Epithelial cell of prostate (primary cell): Measurements from ENCODE around the gene TAS2R40.
"Not testable (repeated sequence)": the region's sequence is repeated elsewhere in the genome, so short reads cannot be mapped to it uniquely, and the experiment has no call there.

Experiments
- DNase-seq: peaks from one replicate; pipeline ENCODE4 v3.0.0-alpha.2; 2011; ENCODE audit warnings: low read depth, low spot score
- H3K27ac ChIP-seq: fragments of 450-650 bp; 2 replicates; pipeline ENCODE4 v1.5.1; 2017; ENCODE audit warnings: mild to moderate bottlenecking

TAS2R40 gene

GRCh38 chr7:143221737-143222136 is at the start of gene TAS2R40:
TSS of gene TAS2R40 (plus strand) at chr7:143222037. CDS start at chr7:143222079, 42 bp downstream.
- DNase-seq = no peak
- H3K27ac ChIP-seq = no peak within 1 kb of the TSS

DNA sequence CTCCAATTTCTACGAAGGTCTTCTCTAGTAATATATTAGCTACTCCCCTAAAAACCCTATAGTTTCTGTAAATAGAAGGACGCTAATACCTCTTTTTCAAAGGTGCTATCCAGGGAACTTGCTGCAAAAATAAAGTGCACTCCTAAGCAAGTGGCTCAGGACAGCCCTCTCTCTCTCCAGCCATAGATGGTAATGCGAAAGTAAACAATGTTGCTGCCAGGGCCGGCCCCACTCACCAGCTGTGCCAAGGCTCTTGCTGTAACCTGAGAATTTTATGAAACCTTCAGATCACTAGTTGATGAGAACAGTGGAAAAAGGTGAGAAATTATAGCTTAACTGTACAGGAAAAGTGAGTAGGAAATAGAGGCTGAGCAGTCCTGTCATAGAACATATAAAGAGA is 49.5 kb upstream of the TAS2R40 start:
- peak; percentile 49 for DNase-seq
- no peak overlapping the region for H3K27ac ChIP-seq

GRCh38 chr7:143176128-143176527 is 45.7 kb upstream of the TAS2R40 start:
- DNase-seq = no peak
- no peak overlapping the region for H3K27ac ChIP-seq

DNA sequence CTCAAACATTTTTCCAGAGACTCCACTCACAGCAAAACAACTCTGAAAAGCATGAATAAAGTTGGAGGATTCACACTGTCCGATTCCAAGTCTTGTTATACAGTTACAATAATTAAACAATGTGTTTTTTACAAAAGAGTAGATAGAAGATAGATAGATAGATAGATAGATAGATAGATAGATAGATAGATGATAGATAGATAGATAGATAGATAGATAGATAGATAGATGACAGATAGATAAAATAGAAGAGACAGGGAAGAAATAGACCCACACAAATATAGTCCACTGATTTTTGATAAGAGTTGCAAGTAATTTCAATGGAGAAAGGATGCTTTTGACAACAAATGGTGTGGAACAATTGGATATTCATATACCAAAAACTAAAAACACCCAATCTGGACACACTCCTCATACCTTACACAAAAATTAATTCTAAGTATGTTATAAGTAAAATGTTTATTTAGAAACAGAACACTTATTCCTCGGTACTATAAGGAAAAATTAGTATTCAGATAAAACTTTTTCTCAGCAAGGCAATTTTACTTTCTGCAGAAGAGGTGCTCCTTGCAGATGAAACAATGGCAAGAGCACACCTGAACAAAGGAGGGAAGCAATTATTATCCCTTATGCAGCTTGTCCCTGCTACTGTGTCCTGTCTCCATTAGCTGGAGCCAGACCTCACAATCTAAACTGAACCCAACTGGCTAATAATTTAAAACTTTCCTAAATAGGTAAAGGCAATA is 44.3 kb upstream of the TAS2R40 start:
- DNase-seq = no peak
- H3K27ac ChIP-seq = no peak overlapping the region

GRCh38 chr7:143180771-143181170 is 41.1 kb upstream of the TAS2R40 start:
- not testable (repeated sequence) for DNase-seq, H3K27ac ChIP-seq

GRCh38 chr7:143181349-143181748 is 40.5 kb upstream of the TAS2R40 start:
- no peak for DNase-seq
- no peak overlapping the region for H3K27ac ChIP-seq

DNA sequence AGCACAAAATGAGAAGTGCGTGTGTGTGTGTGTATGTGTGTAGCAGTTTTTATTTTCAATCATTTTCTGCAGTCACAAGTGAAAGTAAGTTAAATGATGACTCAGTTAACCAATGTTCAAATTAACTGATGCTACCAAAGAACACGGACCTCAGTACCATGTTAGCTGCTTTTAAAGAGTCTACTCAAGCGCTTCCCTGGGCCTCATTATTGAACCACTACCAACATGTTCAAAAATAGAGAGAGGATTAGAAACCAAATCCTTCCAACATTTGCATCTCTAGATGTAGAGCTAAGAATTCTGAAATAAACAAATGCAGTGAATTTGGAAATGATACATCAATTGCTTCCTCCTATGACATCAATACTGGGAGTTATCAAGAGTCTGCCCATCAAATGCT is 38.8 kb upstream of the TAS2R40 start, which contains the start of gene TAS2R39:
Gene TAS2R39 (plus strand): TSS at position 396 of the 400 bp plus-strand sequence. CDS start 0 bp downstream, at position 396.
- no peak for DNase-seq
- no peak within 1 kb of the TSS for H3K27ac ChIP-seq

- no peak overlapping the region for H3K27ac ChIP-seq
- no peak for DNase-seq
Measured at GRCh38 chr7:143185551-143185950, 36.3 kb upstream of the TAS2R40 start.

- no peak for DNase-seq
- no peak overlapping the region for H3K27ac ChIP-seq
Measured at GRCh38 chr7:143188994-143189393, 32.8 kb upstream of the TAS2R40 start.

DNA sequence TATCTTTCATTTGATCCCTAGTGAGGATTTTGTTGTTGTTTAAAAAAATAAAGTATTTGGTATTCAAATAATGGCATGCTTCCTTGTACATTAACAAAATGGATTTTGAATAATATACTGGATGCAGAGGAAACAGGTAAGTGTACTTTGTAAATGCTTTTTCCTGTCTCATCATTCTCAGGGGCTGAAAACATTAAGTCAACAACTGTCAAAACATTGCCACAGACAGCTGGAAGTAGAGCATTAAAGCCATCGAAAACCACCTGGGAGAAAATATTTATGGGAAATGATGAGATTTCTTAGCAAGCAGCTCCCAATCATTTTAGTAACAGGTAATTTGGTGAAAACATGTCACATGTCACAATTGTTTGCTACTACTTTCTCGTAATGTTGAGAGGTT is 28.0 kb upstream of the TAS2R40 start:
- no peak overlapping the region for H3K27ac ChIP-seq
- DNase-seq = no peak

DNA sequence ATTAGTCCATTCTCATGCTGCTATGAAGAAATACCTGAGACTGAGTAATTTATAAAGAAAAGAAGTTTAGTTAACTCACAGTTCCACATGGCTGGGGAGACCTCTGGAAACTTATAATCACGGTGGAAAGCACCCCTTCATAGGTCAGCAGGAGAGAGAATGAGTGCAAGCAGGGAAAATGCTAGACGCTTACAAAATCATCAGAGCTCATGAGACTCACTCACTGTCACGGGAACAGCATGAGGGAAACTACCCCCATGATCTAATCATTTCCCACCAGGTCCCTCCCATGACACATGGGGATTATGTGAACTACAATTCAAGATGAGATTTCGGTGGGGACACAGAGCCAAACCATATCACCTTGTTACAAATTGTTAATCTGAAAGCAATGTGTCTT is 22.8 kb upstream of the TAS2R40 start:
- no peak for DNase-seq

GRCh38 chr7:143202161-143202560 is 19.7 kb upstream of the TAS2R40 start:
- H3K27ac ChIP-seq = no peak overlapping the region
- DNase-seq = no peak

More for the DNA sequence above, 22.8 kb upstream of the TAS2R40 start:
- no peak overlapping the region for H3K27ac ChIP-seq

DNA sequence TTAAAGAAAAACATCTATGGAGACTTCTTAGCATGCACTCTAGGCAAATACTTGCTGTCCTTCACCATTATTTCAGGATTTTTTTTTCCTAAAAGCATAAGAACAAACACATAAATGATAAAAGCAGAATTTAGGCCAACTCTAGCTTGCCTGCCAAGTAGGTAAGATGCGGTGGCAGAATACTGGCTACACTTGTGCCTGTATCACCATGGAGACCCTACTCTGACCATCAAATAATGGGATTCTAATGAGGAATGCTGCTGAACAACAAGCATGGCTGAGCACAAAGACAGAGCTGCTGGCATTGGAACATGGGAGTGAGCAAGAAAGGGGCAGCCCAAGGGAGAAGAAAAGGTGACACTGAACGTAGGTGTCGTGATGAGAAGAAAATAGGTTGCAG is 18.5 kb upstream of the TAS2R40 start:
- H3K27ac ChIP-seq = no peak overlapping the region
- DNase-seq = no peak

- no peak overlapping the region for H3K27ac ChIP-seq
- DNase-seq = no peak
Measured at GRCh38 chr7:143205560-143206293, 16.1 kb upstream of the TAS2R40 start.

GRCh38 chr7:143210541-143210940 is 11.3 kb upstream of the TAS2R40 start:
- no peak overlapping the region for H3K27ac ChIP-seq
- no peak for DNase-seq

DNA sequence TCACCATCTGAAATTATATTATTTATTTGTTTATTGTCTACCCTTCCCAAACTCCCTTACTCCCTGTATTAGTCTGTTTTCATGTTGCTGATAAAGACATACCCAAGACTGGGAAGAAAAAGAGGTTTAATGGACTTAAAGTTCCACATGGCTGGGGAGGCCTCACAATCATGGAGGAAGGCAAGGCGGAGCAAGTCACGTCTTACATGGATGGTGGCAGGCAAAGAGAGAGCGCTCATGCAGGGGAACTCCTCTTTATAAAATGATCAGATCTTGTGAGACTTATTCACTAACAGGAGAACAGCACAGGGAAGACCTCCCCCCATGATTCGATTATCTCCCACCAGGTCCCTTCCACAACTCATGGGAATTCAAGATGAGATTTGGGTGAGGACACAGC is 8.4 kb upstream of the TAS2R40 start:
- not testable (repeated sequence) for H3K27ac ChIP-seq, DNase-seq

DNA sequence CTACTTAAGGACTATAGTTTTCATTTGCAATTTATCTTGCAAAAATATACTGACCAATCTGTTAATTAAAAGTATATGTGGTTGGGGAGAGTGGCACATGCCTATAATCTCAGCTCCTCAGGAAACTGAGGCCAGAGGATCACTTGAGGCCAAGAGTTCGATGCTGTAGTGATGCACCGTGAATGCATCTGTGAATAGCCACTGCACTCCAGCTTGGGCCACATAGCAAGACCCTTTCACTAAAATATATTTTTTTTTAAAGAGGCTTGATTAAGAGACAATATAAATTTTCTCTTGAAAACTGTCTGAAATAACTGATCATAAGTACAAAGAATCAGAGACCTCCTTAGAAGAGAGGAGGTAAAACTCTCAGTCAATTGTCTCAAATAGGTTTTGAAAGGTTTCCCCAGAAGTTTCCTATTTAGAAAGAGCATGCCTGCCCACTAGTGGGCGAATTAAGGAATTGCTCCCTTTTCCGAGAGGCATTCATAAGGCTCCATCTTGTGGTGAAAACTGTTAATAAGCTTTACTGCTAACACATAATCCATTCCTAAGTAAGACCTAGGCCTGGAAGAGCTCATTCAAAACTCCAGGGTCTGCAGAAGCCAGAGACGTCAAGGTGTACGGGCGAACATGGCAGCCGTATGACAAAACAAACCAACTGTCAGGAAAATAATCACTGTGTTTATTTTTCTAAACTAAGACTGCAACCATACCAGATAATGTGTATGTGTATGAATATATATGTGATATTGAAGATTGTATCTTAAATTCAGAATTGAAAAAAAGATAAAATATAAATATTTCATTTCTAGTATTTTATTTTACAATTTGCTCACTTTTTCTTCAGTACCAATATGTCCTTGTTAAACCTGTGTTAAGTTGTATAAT is 6.8 kb upstream of the TAS2R40 start:
- DNase-seq = no peak
- no peak overlapping the region for H3K27ac ChIP-seq

DNA sequence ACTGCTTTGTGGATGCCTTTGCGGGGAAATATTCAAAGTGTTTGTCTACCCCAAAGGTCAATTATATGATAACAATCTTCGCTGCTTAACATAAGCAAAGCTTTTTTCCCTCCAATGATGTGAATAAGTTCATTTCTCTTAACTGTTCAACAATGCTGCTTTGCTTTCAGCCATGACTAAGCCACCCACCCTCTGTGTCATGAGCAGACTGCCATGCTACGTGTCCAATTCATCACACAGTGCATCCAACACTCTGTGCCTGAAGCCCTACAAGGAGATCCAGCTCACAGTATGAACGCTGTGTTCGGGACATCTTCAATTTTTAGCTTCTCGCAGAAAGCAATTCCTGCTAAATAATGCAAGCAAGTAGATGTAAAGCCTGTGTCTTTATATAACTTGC is 5.7 kb upstream of the TAS2R40 start:
- no peak for DNase-seq
- H3K27ac ChIP-seq = no peak overlapping the region

GRCh38 chr7:143216686-143217085 is 5.2 kb upstream of the TAS2R40 start:
- H3K27ac ChIP-seq = no peak overlapping the region
- no peak for DNase-seq

DNA sequence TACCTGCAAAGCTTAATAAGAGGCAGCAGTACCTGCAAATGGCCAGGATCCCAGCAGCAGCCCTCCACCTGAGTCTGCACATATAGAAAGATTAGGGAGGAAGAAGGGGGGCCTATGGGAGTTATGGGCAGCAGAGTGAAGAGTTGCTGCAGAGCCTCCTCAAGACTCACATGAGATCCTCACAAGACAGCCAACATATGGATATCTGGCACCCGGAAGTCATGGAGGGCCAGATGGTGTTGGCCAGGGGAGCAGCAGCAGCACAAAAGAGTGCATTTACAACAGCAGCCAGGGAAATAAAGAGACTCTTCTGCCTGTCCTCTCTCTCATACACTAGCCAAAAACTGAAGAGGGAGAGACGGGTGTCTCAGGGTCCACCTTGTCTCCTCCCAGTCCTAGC is 4.0 kb upstream of the TAS2R40 start:
- DNase-seq = no peak
- no peak overlapping the region for H3K27ac ChIP-seq

- H3K27ac ChIP-seq = no peak overlapping the region
- no peak for DNase-seq
Measured at GRCh38 chr7:143221286-143221685, 551 bp upstream of the TAS2R40 start.
